NCI-H2081 treated with DMSO at 0.1 percent for 48 hours (cell line): ENCODE results near the gene SEL1L3.
"Not testable (repeated sequence)": the region's sequence is repeated elsewhere in the genome, so short reads cannot be mapped to it uniquely, and the experiment has no call there.

ENCODE experiments used
- DNase-seq: peaks from one replicate; lab custom pipeline; 2025; lab: John Stamatoyannopoulos, UW

The SEL1L3 gene

DNA sequence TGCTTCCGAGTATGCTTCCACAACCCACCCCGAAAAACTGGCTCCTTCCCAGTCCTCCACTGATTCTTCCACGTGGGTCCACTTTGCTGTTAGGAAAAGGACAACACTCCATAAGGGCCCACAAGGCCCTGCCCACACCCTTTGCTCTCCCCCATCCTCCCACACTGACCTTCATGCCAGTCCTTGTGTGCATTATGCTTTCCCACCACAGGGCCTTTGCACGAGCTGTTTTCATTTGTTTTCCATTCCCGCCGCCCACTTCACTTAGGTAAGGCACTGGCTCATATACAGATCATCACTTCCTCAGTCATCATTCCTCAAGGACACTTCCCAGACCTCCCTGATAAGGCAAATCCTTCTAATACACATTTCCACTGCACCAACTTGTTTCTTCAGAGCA, 16.8 kb upstream of the SEL1L3 start:
- no peak for DNase-seq

DNA sequence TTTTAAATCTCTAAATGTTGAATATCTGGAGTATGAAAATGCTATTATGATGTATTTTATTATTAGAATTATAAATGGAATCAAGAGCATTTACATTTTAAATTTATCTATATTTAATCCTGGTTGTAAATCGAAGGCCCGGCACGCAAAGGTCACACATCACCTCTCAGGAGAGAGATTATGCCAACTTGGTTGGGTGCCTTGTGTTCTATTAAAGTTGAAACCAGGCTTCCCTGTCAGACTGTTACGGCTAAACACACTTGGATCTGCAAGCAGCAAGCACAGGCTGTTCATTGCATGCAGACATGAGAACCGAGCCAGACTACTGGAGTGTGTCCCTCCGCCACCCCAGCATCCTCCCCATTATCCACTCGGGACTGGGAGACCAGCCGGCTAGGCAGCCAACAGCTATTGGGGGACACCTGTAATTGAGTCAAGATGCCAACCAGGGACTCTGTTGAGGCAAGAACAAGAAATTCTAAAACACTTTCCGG, 16.4 kb upstream of the SEL1L3 start:
- no peak for DNase-seq

DNA sequence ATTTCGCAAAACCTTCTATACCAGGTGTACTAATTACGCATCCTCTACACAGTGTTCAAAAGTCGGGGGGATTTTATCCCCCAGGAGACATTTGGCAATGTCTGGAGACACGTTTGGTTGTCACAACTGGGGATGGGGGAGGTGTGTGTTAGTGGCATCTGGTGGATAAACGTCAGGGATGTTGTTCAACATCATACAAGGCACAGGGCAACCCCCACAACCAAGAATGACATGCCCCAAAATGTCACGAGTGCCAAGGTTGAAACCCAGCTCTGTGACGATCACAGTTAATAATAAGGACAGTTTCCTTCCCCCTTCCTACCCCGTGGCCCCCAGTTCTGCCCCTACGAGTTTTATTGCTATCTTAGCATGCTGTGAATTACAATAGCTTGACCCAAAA, 15.9 kb upstream of the SEL1L3 start:
- no peak for DNase-seq

DNA sequence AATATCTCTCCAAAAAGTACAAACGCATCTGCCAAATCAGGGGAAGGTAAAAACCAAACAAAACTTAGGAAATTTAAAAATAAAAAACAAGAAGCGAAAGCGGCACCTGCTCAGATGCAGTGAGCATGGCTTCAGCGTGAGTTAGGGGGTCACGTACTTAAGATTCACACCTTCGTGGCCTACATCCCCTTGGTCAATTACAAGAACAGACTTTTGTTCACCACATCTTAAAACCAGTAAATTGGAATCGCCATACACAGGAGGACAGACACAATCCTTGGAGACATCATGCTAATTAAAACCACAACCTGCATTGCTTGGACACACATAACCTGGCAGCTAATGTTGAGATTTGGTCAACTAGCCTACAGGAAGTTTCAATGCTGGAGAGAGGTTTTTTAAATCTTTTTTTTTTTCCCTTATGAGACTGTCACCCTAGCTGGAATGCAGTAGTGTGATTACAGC, 12.5 kb upstream of the SEL1L3 start:
- no peak for DNase-seq

DNA sequence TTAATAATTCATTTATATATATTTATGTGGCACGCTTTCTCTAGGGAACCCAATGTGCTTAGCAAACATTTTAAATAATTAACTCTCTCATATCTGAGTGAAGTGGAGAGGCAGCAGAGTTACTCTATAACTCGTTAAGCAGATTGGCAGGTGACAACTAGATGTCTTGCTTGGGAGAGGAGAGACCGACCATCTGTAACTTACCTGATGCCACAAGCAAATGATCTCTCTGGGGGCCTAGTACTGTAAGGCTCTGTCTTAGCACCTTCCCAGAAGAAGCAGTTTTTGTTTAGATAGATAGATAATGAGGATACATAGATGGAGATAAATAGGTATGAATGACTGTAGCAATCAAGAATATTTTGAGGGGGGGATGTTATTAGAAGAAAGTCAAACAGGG, 11.9 kb upstream of the SEL1L3 start:
- DNase-seq = no peak

DNA sequence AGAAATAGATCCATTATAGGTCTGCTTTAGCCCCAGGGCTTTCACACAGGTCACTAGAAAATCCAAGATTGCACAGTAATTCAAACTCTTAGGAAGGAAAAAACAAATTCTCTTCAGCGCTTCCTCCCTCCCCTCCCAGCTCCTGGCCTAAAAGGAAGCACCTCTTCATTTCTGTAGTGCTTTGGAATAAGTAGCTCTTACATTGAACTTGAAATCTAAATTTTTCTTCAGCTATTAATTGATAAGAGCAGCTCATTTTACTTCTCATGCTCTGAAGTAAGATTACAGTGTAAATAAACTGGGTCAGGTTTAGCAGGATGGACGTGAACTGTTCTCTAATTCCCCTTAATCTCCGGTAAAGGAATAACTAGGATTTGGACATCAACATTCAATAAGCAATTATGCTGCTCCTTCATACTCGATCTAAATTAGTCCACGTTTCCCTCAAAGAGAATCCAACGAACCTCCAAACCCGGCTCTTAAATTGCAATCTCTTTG, 10.9 kb upstream of the SEL1L3 start:
- no peak for DNase-seq

DNA sequence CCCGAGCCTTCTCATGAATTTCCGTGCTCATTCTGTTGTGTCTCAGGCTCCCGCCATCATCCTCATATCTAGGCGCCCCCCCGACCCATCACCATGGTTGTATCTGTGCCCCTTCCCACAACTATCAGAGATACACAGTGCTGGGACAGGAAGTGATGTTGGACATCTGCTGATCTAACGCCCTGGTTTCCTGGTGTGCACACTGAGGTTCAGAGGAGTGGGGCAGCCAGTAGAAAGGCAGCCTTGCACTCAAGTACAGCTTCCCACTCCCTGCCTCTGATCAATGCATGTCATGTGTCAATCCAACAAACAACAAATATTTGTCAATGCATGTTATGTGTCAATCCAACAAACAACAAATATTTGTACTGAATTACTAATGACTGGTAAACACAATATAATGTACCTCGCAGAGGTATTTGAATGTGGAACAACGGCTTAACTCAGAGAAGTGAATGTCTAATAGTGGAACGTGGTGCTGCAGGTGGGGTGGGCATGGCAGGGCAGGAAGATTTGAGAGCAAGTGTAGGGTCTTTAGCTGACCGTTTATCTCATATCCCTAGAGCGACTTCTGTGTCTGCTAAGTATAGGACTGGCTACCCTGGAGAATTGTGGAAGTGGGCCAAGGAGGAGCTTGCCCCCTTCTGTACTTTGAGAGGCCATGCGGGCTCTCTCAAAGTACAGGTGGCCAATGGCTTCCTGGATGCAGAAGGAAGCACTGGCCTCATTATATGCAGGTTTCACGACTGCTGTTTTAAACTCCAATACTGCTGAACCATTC, 10.3 kb upstream of the SEL1L3 start:
- DNase-seq = no peak

DNA sequence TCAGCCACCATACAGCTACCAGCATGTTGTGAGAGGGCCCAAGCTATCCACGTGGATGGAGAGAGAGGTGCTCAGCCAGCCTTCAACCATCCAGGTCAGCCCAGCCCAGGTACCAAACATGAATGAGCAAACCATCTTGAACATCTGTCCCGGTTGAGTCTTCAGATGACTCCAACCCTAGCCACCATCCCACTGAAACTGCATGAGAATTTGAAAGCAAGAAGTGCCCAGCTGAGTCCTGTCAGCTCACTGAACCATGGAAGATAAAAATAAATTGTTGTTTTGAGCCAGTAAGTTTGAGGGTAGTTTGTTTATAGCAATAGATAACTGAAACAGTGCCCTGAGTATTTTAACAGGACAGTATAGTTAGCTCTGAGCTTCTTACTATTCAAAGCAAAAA, 7.3 kb upstream of the SEL1L3 start:
- DNase-seq = no peak

DNA sequence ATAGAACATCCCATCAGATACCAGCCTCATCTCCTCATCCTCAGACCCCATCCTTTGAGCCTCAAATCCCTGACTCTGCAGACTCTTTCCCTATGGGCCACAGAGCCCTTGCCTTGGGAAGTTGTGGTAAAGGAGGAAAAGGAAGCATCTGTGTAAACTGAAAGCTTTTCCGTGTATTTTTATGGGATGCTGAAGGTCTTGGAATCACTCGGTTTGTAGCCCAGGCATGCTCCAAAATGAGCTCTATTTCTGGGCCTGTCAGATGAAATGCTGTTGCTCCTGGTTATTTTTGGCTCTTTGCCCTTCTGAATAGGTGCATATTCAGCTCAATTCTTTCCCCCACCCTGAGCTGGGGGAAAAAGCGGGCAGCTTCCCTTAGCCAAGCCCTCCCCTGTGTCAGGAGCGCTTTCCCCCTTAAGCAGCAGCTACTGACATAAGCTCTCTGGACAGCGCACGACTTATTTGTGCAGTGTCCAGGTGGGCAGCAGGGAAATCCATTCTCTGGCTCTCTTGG, 5.0 kb upstream of the SEL1L3 start:
- no peak for DNase-seq

DNA sequence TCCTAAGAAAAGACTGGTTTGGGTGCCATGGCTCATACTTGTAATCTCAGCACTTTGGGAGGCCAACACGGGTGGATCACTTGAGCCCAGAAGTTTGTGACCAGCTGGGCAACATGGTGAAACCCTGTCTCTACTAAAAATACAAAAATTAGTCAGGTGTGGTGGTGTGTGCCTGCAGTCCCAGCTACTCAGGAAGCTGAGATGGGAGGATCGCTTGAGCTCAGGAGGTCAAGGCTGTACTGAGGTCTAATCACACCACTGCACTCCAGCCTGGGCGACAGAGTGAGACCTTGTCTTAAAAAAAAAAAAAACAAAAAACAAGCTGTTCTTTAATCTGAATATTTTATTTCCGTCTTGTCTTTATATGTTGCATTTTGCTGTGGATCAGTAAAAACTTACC, 3.6 kb upstream of the SEL1L3 start:
- not testable (repeated sequence) for DNase-seq

DNA sequence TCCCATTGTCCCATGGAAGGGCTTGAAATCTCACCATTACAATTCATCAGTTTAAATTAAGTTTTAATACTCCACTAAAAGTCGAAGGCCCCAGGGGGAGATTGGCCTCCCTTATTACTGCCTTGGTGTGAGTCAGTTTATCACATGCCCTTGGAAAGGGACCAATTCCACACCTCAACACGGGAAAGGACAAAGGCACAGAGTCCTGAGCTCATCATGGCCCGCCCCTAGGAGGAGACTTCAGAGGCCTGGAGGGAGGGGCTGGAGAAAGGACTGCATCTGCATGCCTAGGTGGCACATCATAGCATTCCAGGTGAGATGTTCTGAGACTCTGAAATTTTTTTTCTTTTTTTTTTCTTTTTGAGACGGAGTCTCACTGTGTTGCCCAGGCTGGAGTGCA, 2.8 kb upstream of the SEL1L3 start:
- DNase-seq = no peak

DNA sequence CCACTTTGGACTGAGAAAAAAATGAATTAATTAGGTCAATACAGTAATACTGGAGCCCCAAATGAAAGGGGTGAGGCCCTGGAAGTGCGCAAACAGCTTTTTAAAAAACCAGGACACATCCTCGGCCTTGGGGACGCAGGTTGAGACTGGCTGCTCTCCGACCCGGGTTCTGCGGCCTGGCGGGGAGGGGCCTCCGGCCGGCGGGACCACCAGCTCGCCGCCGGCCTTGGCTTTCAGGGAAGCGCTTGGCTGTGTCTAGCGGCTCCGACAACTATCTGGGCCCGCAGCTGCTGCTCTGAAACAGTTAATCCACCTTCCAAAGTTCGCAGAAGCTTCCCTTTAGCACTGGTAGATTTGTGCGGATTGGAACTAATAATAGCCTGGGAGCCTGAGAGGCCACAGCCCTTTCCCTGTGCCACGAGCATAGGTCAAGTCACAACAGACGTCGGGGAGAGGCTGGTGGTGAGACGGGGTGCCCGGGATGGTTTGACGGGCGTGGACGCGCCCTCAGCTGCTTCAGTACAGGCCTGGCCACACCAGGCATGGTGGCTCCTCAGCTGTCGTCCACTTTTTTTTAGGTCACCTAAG, 1.1 kb upstream of the SEL1L3 start:
- no peak for DNase-seq

DNA sequence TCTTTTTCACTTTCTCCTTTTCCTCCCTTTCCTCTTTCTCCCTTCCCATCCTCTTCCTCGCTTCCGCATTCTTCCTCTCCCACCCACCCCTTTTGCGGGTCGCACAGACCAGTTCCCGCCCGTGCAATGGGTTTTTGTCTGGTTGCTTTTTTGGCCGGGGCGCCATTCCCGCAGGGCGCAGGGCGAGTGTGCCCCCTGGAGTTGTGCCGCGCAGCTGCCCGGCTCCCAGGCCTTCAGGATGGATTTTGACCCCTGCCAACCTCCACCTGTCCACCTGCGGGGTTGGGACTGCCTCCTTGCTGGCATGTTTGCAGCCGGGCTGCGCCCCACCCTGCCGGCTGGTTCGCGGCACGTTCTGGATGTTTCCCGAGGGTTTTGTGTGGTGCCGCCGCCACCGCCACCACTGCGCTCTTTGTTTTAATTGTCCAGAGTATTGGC, 578 bp upstream of the SEL1L3 start:
- DNase-seq = no peak

DNA sequence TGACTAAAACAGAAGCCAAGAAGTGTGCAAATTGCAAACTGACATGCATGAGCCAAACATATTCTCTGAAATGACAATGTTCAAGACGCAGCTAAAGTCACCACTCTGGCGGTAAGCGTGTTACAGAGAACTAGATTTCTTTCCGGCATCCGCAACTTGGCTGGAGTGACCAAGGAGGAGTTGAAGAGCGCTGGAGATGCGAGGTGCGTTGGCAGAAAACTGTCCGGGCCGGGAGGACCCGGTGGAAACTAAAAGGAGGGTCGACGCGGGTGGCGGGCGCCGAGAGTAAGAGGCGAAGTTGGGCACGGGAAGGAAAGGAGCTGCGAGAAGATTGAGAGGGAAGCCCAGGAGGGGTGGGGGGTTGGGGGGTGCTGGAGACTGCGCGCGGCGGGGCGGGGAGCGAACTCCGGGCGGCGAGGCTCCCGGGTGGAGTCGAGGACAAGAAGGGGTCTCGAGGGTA, 807 bp downstream of the SEL1L3 start:
- no peak for DNase-seq

DNA sequence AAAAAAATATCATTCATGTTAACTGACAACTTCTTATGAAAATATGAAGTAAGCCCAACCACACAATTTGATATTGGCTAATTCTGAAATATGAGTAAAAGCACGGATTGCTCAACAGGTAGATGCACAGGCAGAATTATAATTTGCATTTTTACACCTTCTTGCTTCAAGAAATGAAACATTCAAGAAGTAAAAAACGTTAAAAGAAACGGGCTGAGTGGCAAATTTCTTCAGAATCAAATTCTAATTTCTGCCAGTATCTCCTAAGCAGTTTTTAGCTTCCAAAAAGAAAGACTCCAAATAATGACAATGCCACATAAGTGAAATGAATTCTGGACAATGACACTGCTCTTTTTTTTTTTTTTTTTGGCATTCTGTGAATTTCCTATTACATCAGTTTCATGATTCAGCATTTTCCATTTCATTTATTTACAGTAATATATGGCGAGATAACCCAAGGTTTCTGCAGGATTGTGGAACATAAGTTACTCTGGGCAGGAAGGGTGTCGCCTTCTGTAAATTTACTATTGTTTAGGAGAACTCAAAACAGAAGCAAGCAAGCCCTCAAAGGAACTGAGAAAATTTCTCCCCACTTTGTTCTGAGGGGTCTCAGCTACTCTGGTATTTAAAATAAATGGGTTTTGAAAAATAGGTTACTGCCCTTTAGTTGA, 1.4 kb downstream of the SEL1L3 start:
- no peak for DNase-seq

DNA sequence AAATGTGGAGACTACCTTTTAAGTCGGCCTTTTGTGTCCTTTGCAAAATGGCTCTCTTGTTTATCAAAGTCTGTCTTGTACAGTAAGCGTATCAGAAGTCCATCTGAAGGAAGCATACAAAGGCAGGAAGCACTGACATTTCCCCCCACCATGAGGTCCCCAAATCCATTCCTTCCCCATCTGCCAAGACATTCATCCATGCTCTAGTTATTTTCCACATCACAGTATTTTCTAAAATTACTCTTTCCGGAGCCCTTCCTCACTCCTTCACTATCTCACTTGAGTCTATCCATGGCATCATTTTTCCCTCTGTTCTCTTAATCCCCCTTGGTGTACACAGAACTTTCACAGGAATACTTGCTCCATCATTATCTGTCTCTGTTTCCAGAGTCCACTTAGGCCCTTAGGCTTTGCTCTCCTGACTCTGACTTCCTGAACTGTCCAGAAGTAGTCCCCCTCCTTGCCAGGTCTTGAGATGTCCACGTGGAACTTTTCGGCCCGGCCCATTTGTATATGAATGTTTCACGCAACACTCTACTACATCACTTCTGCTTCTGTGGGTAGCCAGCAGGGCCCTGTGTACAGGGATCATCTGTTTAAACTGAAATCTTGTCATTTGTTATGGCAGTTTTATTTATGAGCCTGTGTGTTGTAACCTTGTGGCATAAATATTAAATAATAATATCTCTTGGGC, 2.1 kb downstream of the SEL1L3 start:
- DNase-seq = no peak

DNA sequence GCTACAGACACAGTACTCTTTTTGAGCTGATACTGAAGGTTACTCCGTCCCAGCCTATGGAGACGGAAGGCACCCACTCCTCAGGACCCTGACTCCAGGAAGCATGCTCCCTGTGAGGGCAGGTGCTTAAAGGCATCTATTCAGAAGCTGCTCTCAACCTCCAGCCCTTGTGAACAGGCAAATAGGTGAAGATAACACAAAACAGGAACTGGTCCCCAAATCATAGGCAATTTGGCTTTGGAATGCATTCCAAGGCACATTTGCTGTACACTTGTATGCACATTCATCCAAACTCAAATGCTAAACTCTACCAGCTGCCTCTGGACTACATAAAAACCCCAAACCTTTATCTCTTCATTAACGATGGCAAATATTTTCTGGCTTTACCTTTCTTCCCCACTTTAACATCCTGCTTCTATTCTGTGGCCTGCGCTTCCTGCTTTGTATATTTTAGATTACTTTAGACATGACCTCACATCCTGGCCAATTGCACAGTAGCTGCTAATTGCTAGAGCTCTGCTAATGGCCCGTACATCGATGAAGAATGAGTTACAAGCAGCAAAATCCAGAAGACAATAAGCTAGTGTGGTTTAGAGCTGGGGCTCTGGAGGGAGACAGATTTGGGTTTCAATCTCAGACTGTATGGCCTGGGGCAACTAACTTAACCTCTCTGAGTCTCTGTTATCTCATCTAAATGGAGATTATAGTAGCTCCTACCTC, 3.2 kb downstream of the SEL1L3 start:
- no peak for DNase-seq

DNA sequence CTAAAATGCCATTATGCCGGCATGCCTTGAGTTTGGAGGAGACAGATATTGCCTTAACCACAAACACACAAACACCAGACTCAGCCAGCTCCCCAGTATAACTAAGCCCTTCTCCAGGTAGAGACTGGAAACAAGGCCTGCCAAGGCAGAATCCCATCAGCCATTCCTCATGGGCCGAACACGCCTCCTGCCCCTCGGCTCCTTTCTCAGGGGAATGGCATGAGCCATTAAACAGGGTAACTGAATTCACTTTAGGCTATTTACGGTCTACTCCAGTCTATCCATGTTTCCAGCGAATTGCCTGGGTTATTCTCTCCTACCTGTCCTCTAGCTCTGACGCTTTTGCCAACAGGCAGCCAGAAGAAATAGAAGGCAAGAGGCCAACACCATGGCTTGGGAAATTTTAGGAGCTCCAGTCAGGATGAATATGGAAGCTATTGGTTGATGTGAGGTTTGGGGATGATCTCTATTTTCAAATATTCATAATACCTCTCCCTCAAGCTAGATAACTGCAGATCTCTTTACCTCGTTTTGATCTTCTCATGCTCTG, 4.9 kb downstream of the SEL1L3 start:
- no peak for DNase-seq

DNA sequence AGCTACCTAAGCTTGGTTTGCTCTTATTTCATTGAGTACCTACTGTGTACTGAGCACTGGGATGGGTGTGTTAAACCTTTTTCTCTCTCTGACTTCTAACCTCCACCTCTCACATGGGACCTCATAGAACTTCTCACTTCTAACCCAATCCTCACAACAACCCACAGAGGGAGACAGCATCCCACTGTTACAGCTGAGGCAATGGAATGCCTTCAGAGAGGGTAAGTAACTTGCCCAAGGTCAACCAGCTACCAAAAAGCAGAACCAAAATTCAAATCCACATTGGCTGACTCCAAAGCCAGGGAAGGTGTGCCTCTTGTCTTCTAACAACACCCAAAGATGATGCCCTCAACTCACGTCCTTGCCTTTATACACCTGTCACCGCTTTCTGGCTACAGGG, 5.4 kb downstream of the SEL1L3 start:
- DNase-seq = no peak

DNA sequence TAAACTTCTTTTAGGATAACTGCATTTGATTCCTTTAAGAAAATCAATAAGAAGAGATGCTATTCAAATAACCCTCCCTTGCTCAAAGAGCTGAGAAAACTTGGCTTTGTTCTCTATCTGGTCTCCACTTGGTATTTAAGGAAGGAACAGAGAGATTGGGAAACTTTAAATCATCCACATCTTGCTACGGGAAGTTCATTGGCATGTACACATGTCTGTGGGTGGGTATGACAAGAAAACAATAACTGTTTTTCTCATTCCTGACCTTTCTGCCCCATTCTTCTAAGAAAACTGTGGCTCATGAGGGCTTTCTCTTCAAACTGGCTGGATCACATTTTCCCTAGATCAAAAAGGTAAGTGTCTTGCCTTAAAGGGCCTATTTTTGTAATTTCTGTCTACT, 6.0 kb downstream of the SEL1L3 start:
- DNase-seq = no peak

DNA sequence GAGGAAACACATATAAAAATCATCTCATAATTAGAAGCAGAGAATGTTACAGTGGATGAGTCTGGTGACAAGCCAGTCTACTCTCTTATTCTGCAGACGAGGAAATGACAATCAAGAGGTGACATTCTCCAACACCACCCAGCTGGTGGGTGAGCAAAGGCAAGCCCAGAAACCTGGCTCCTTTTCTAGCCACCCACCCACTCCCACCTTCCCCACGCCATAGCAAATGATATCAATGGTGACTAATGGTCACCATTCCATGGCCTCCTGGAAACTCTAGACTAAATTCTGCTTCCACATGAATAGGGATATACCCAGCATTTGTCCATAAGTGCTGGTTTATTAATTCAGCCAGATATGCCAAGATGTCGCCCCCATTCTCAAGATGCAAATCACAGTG, 10.7 kb downstream of the SEL1L3 start:
- DNase-seq = no peak
